ENCODE data around the gene BAIAP2L1.

DNA sequence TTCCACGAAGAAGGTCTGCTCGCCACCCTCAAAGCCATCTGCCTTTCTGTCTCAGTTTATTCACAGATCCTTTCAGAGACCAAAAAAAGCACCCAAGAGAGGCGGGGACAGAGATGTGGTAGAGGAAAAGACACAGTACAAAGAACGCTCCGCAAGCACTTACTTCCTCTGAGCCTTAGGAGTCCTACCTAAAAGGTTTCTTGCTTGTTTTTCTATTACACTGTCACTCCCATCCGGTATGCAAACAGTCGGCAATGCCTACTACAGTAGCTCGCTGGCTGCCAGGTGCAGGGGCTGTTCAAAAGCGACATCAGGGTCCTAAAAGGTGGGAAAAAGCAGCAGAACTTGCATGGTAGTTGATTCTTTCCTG is 149.7 kb downstream of the BAIAP2L1 start:
- TF ChIP-seq EP300 (IDR thresholded peaks at IDR 0.05; ENCODE audit: borderline replicate concordance) (no peak), USF1 (IDR thresholded peaks at IDR 0.05) (no peak), FOXM1 (IDR thresholded peaks at IDR 0.05; ENCODE audit: borderline replicate concordance, low read depth) (no peak)
- TF ChIP-seq, protein P1, sequence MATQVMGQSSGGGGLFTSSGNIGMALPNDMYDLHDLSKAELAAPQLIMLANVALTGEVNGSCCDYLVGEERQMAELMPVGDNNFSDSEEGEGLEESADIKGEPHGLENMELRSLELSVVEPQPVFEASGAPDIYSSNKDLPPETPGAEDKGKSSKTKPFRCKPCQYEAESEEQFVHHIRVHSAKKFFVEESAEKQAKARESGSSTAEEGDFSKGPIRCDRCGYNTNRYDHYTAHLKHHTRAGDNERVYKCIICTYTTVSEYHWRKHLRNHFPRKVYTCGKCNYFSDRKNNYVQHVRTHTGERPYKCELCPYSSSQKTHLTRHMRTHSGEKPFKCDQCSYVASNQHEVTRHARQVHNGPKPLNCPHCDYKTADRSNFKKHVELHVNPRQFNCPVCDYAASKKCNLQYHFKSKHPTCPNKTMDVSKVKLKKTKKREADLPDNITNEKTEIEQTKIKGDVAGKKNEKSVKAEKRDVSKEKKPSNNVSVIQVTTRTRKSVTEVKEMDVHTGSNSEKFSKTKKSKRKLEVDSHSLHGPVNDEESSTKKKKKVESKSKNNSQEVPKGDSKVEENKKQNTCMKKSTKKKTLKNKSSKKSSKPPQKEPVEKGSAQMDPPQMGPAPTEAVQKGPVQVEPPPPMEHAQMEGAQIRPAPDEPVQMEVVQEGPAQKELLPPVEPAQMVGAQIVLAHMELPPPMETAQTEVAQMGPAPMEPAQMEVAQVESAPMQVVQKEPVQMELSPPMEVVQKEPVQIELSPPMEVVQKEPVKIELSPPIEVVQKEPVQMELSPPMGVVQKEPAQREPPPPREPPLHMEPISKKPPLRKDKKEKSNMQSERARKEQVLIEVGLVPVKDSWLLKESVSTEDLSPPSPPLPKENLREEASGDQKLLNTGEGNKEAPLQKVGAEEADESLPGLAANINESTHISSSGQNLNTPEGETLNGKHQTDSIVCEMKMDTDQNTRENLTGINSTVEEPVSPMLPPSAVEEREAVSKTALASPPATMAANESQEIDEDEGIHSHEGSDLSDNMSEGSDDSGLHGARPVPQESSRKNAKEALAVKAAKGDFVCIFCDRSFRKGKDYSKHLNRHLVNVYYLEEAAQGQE (IDR thresholded peaks at IDR 0.05; ENCODE audit: low read depth), result no peak
